HepG2 (cell line): ENCODE results near the gene ITGB6. TPM values are rescaled to one million over a fixed set of nuclear protein-coding genes. Genes with fewer than 3 reads are reported as not detected.

Experiments used
- BCL6 ChIP-seq: IDR thresholded peaks from 2 replicates; pipeline ENCODE4 v1.6.1; 2016; ENCODE audit warnings: missing genetic modification reagents, missing compliant biosample characterization
- CREB1 ChIP-seq, 2 experiments: fragments of 450-650 bp in 1 of 2; IDR thresholded peaks; 2 replicates each; pipeline ENCODE4 v1.6.1; 2016 to 2017; ENCODE audit warnings: control low read depth in 1 of 2, mild to moderate bottlenecking in 1 of 2, missing compliant biosample characterization in 1 of 2, missing genetic modification characterization in 1 of 2
- FOSL1 ChIP-seq: sonication (generic); formaldehyde crosslinking; IDR thresholded peaks from 2 replicates; pipeline ENCODE4 v1.9.0; 2021; ENCODE audit warnings: missing genetic modification reagents, borderline replicate concordance
- FOXA3 ChIP-seq: IDR thresholded peaks from 2 replicates; pipeline ENCODE4 v1.6.1; 2016; ENCODE audit warnings: missing genetic modification reagents, missing compliant biosample characterization
- KLF12 ChIP-seq: sonication (generic); formaldehyde crosslinking; IDR thresholded peaks from 2 replicates; pipeline ENCODE4 v1.4.0; 2020; ENCODE audit warnings: missing genetic modification reagents, borderline replicate concordance
- MAFF ChIP-seq: IDR thresholded peaks from 2 replicates; pipeline ENCODE4 v1.6.1; 2011; ENCODE audit warnings: low read depth, low read length, improper control_type of control experiment
- MBD4 ChIP-seq: IDR thresholded peaks from 2 replicates; pipeline ENCODE4 v1.6.1; 2012; ENCODE audit warnings: low read length, inconsistent platforms, borderline replicate concordance
- NFKB2 ChIP-seq: sonication (generic); formaldehyde crosslinking; IDR thresholded peaks from 2 replicates; pipeline ENCODE4 v1.4.0; 2020; ENCODE audit warnings: missing genetic modification reagents, borderline replicate concordance
- NPAS2 ChIP-seq: sonication (generic); formaldehyde crosslinking; IDR thresholded peaks from 2 replicates; pipeline ENCODE4 v1.8.0; 2022; ENCODE audit warnings: mild to moderate bottlenecking, missing genetic modification reagents, borderline replicate concordance
- TAF15 ChIP-seq: fragments of 200-400 bp; formaldehyde crosslinking; IDR thresholded peaks from one replicate; pipeline ENCODE4 v1.6.1; 2018; ENCODE audit warnings: mild to moderate bottlenecking, low read depth, low read length; ENCODE audit not compliant: poor library complexity, severe bottlenecking
- TCF12 ChIP-seq, 2 experiments: fragments of 450-650 bp in 1 of 2; sonication (generic) in 1 of 2; formaldehyde crosslinking in 1 of 2; IDR thresholded peaks; 2 replicates each; pipeline versions ENCODE4 v1.6.1 to v1.8.0; 2017 to 2022; ENCODE audit warnings: antibody characterized with exemption in 1 of 2, mild to moderate bottlenecking in 1 of 2, missing genetic modification reagents in 1 of 2, moderate library complexity in 1 of 2
- ZBTB42 ChIP-seq: sonication (generic); formaldehyde crosslinking; IDR thresholded peaks from 2 replicates; pipeline ENCODE4 v1.5.0; 2020; ENCODE audit warnings: mild to moderate bottlenecking, missing genetic modification reagents
- ZNF556 ChIP-seq: sonication (generic); formaldehyde crosslinking; IDR thresholded peaks from 2 replicates; pipeline ENCODE4 v1.4.0; 2020; ENCODE audit warnings: mild to moderate bottlenecking, missing genetic modification reagents, borderline replicate concordance
- ZNF567 ChIP-seq: sonication (generic); formaldehyde crosslinking; IDR thresholded peaks from 2 replicates; pipeline ENCODE4 v1.8.1; 2023; ENCODE audit warnings: mild to moderate bottlenecking, missing genetic modification reagents, borderline replicate concordance
- polyA plus RNA-seq, 8 experiments: library from polyadenylated mRNA; depleted of rRNA in 3 of 8; stranded (reverse) in 7 of 8; unstranded in 1 of 8; fragments of >200 nt; fragmentation: Illumina TruSeq in 4 of 8; extraction: Trizol in 4 of 8; gene quantifications; 2 replicates each; pipeline versions ENCODE4 v1.2.1 to v1.2.3, GENCODE V29; 2011 to 2016; ENCODE audit warnings: low read depth in 4 of 8, missing spikeins in 1 of 8, mixed read lengths in 1 of 8; ENCODE audit not compliant: insufficient read depth in 1 of 8
- total RNA-seq, 5 experiments: library from RNA; depleted of rRNA; stranded (reverse); fragments of >200 nt; fragmentation: Illumina TruSeq; extraction: Trizol; gene quantifications; 2 replicates each; pipeline ENCODE4 v1.2.3, GENCODE V29; 2016; ENCODE audit warnings: low read depth in 1 of 5
- TF ChIP-seq, protein P1 (sequence below), 2 experiments: sonication (generic) in 1 of 2; formaldehyde crosslinking in 1 of 2; IDR thresholded peaks; 2 replicates each; pipeline versions ENCODE4 v1.4.0 to v1.6.1; 2018 to 2020; ENCODE audit warnings: missing genetic modification reagents in 2 of 2, borderline replicate concordance in 1 of 2, low read depth in 1 of 2, mild to moderate bottlenecking in 1 of 2, missing biosample characterization in 1 of 2
- TF ChIP-seq, protein P2 (sequence below): sonication (generic); formaldehyde crosslinking; IDR thresholded peaks from 2 replicates; pipeline ENCODE4 v1.5.1; 2020; ENCODE audit warnings: mild to moderate bottlenecking, missing genetic modification reagents, moderate library complexity
- TF ChIP-seq, protein P3 (sequence below): IDR thresholded peaks from 2 replicates; pipeline ENCODE4 v1.6.1; 2016; ENCODE audit warnings: low read depth
- TF ChIP-seq, protein P4 (sequence below): sonication (generic); formaldehyde crosslinking; IDR thresholded peaks from 2 replicates; pipeline ENCODE4 v1.4.0; 2020; ENCODE audit warnings: missing genetic modification reagents
- TF ChIP-seq, protein P5 (sequence below): sonication (generic); formaldehyde crosslinking; IDR thresholded peaks from 2 replicates; pipeline ENCODE4 v1.8.1; 2022; ENCODE audit warnings: mild to moderate bottlenecking, missing genetic modification reagents

Gene ITGB6
- total and polyA plus RNA-seq, 2 of the 13 experiments (the other 11 are each of a cell fraction or from before 2014, with no cell fraction given) = not detected

DNA sequence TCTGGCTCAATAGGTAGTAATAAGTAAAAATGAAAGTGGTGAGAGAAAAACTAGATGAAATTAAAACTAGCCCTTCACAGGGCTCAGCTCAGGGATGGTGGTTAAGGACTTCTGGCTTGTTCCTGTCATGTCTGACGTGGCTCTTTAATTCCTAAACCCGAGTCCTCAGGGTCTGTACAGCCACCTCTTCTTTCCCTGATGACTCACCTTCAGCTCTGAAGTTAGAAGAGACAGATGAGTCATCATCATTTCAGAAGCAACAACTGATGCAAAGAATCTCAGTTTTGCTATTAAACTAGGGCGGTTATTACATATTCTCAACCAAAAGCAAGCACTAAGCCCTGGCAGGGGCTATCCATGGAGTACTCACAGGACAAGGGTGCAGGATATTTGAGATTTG, 24.0 kb upstream of the ITGB6 start (continued):
- TF ChIP-seq, protein P1, sequence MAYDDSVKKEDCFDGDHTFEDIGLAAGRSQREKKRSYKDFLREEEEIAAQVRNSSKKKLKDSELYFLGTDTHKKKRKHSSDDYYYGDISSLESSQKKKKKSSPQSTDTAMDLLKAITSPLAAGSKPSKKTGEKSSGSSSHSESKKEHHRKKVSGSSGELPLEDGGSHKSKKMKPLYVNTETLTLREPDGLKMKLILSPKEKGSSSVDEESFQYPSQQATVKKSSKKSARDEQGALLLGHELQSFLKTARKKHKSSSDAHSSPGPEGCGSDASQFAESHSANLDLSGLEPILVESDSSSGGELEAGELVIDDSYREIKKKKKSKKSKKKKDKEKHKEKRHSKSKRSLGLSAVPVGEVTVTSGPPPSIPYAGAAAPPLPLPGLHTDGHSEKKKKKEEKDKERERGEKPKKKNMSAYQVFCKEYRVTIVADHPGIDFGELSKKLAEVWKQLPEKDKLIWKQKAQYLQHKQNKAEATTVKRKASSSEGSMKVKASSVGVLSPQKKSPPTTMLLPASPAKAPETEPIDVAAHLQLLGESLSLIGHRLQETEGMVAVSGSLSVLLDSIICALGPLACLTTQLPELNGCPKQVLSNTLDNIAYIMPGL (CRISPR knock-in tag; IDR thresholded peaks at IDR 0.05; ENCODE audit: borderline replicate concordance in 1 of 2, low read depth in 1 of 2) = no peak
- no peak for TF ChIP-seq ZNF556 (CRISPR knock-in tag)
- TF ChIP-seq ZNF567 (CRISPR knock-in tag) = no peak
- no peak for TF ChIP-seq NFKB2 (CRISPR knock-in tag)
- no peak for TF ChIP-seq FOXA3
- TF ChIP-seq, protein P2, sequence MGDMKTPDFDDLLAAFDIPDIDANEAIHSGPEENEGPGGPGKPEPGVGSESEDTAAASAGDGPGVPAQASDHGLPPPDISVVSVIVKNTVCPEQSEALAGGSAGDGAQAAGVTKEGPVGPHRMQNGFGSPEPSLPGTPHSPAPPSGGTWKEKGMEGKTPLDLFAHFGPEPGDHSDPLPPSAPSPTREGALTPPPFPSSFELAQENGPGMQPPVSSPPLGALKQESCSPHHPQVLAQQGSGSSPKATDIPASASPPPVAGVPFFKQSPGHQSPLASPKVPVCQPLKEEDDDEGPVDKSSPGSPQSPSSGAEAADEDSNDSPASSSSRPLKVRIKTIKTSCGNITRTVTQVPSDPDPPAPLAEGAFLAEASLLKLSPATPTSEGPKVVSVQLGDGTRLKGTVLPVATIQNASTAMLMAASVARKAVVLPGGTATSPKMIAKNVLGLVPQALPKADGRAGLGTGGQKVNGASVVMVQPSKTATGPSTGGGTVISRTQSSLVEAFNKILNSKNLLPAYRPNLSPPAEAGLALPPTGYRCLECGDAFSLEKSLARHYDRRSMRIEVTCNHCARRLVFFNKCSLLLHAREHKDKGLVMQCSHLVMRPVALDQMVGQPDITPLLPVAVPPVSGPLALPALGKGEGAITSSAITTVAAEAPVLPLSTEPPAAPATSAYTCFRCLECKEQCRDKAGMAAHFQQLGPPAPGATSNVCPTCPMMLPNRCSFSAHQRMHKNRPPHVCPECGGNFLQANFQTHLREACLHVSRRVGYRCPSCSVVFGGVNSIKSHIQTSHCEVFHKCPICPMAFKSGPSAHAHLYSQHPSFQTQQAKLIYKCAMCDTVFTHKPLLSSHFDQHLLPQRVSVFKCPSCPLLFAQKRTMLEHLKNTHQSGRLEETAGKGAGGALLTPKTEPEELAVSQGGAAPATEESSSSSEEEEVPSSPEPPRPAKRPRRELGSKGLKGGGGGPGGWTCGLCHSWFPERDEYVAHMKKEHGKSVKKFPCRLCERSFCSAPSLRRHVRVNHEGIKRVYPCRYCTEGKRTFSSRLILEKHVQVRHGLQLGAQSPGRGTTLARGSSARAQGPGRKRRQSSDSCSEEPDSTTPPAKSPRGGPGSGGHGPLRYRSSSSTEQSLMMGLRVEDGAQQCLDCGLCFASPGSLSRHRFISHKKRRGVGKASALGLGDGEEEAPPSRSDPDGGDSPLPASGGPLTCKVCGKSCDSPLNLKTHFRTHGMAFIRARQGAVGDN (CRISPR knock-in tag) = no peak
- TF ChIP-seq, protein P3, sequence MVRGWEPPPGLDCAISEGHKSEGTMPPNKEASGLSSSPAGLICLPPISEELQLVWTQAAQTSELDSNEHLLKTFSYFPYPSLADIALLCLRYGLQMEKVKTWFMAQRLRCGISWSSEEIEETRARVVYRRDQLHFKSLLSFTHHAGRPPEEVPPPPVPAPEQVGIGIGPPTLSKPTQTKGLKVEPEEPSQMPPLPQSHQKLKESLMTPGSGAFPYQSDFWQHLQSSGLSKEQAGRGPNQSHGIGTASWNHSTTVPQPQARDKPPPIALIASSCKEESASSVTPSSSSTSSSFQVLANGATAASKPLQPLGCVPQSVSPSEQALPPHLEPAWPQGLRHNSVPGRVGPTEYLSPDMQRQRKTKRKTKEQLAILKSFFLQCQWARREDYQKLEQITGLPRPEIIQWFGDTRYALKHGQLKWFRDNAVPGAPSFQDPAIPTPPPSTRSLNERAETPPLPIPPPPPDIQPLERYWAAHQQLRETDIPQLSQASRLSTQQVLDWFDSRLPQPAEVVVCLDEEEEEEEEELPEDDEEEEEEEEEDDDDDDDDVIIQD = 0 out of 2 replicates have a peak, but pooled peaks have one; percentile 21
- TF ChIP-seq, protein P4, sequence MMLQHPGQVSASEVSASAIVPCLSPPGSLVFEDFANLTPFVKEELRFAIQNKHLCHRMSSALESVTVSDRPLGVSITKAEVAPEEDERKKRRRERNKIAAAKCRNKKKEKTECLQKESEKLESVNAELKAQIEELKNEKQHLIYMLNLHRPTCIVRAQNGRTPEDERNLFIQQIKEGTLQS (CRISPR knock-in tag) = peak; percentile 54; the same call in 1 of the 2 replicates
- TF ChIP-seq BCL6 (CRISPR knock-in tag) = no peak
- TF ChIP-seq, protein P5, sequence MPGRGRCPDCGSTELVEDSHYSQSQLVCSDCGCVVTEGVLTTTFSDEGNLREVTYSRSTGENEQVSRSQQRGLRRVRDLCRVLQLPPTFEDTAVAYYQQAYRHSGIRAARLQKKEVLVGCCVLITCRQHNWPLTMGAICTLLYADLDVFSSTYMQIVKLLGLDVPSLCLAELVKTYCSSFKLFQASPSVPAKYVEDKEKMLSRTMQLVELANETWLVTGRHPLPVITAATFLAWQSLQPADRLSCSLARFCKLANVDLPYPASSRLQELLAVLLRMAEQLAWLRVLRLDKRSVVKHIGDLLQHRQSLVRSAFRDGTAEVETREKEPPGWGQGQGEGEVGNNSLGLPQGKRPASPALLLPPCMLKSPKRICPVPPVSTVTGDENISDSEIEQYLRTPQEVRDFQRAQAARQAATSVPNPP (CRISPR knock-in tag) = no peak
- no peak for TF ChIP-seq KLF12 (CRISPR knock-in tag)
- peak; percentile 15; the same call in 1 of the 2 replicates for TF ChIP-seq MAFF
- TF ChIP-seq TAF15 = no peak
- no peak for TF ChIP-seq ZBTB42 (CRISPR knock-in tag)
- no peak for TF ChIP-seq TCF12 (IDR thresholded peaks at IDR 0.05)
- no peak for TF ChIP-seq TCF12 (CRISPR knock-in tag; IDR thresholded peaks at IDR 0.05)
- TF ChIP-seq NPAS2 = no peak
- TF ChIP-seq FOSL1 (CRISPR knock-in tag) = peak; percentile 33; the same call in 1 of the 2 replicates
- TF ChIP-seq MBD4 = no peak
- peak; percentile 86 for TF ChIP-seq CREB1 (IDR thresholded peaks at IDR 0.05)
- TF ChIP-seq CREB1 (CRISPR knock-in tag; IDR thresholded peaks at IDR 0.05) = no peak; the same call in 1 of the 2 replicates
